NCI-H2107 (cell line): ENCODE measurements around the gene PCDHGC4.

Experiments
- DNase-seq: peaks from one replicate; lab custom pipeline; 2025; lab: John Stamatoyannopoulos, UW

PCDHGC4 gene

GRCh38 chr5:141512390-141512910 lies 27.6 kb downstream of the PCDHGC4 start:
- DNase-seq: no peak

DNA sequence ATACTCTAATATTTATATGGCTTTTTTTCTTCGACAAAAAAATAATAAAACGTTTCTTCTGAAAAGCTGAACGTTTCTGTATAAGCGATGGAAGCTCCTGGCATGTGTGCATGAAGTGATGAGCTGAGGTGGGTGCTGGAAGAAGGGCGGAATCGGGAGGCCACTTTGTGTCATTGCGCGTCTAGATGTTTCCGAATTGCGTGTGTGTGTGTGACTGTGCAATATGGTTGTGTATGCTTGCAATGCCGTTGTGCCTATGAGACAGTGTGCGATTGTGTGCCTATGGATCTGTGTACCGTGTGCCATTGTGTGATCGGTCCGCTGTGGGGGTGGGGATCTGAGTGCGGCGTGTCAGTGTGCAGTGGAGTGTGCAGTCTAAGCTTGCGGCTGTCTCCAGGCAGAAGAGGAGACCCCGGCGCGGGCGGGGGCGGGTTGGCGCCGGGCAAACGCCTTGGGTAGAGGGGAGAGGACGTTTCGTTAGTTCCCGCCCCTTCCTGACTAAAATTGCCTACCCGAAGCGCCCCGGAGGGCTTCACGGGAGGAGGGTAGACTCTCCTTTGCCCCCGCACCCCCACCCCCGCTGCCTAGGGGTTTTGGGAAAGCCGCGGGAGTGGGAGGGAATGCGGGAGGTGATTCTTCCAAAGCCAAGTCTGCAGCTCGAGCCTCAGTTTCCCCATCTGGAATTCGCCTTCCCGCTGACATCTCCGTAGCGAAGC lies 28.2 kb downstream of the PCDHGC4 start:
- DNase-seq: no peak

DNA sequence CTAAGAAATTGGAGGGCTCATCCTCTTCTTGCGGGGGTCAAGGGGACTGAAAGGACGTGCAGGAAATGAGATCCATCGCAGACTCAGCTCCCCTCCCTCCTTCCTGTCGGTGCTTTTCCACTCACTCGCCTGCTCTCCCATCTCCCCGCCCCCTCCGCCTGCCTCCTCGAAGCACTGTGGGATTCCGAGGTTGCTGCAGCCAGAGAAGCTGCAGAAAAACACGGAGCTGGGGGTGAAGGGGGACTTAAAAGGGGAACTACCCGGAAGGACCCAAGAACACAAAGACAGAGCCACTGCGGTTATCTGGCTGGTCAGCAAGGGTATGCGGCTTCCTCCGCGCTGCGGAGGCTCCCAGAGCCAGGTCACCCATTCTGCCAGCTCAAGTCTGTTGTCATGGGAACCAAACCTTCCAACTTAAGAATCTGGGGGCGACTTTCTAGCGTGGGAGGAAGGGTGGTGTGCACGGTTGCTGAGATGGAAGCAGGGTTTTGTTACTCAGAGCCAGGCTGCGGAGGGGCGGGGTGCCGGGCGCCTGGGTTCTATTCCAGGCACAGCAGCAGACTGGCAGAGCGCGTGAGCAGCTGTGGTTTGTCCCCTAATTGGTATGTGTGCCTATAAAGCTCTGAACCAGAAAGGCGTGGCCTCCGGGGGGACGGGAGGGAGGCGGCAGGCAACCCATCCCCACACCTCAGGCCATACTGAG lies 28.9 kb downstream of the PCDHGC4 start:
- DNase-seq: peak; percentile 37

DNA sequence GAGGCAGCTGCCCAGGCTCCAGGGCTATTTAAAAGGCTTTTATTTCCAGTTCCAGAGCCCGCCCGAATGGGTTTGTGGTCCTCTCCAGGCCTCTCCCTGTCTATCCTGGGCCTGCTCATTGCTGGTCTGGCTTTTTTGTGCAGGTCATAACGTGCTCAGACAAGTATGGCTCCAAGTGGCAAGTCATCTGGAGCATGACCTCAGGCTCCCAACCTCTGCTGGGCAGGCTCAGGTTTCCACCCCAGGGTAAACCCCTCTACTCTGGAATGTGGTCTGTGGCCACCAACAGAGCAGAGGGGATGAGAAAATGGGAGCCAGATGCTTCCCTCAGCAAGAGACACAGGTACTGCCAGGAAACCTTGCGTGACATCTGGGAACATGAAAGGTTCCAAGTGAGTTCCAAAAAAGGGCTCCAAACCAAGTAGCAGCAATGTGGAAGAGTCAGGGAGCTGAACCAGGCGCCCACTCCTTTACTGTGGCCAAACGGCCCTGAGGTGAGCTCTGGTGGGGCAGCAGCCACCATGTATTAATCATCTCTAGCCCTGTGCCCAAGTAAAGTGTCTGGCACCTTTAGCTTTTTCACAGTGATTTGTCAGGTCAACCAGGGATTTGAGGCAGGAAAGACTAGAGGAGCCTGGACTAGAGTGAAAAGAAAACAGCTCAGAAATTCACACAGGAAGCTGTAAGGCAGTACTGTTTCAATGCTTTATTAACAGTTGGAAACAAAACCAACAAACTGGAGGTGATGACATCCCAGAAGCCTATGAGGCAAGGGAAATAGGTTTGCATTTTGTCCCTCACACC lies 29.7 kb downstream of the PCDHGC4 start:
- DNase-seq: no peak

GRCh38 chr5:141515141-141515540 lies 30.3 kb downstream of the PCDHGC4 start:
- DNase-seq: no peak

DNA sequence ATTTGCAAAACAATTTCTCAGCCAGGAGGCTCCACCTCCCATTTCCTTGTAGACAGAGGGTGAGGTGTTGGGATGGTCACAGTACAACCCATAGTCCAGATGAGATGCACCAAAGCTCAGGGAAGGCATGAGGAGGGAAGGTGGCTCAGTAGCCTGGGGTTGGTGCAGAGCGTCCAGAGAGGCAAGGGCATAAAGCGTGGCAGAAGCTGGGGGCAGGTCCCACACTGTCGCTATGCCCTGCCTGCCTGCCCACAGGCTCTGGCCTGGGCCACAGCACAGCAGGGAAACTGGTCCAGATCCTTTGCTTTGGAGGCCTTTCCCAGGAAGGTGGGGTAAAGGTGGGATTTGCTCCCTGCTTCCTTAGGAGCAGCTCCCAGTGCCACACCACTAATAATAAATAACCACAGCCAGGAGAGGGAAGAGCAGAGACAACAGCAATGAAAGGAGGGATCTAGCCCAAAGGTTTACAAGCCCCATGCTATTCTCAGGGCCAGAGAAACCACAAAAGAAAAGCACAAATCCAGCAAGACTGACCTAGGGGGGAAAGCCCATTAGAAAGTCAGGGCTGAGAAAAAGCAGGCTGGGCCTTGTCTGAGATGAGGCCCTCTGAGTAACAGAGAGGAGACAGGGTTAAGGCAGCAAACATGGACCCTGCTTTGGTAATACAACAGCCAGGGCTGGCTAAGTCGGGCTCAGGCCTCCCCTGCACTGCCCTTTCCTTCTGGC lies 31.3 kb downstream of the PCDHGC4 start:
- DNase-seq: no peak

GRCh38 chr5:141516672-141517025 lies 31.8 kb downstream of the PCDHGC4 start:
- DNase-seq: no peak

GRCh38 chr5:141517312-141517711 lies 32.5 kb downstream of the PCDHGC4 start:
- no peak for DNase-seq

DNA sequence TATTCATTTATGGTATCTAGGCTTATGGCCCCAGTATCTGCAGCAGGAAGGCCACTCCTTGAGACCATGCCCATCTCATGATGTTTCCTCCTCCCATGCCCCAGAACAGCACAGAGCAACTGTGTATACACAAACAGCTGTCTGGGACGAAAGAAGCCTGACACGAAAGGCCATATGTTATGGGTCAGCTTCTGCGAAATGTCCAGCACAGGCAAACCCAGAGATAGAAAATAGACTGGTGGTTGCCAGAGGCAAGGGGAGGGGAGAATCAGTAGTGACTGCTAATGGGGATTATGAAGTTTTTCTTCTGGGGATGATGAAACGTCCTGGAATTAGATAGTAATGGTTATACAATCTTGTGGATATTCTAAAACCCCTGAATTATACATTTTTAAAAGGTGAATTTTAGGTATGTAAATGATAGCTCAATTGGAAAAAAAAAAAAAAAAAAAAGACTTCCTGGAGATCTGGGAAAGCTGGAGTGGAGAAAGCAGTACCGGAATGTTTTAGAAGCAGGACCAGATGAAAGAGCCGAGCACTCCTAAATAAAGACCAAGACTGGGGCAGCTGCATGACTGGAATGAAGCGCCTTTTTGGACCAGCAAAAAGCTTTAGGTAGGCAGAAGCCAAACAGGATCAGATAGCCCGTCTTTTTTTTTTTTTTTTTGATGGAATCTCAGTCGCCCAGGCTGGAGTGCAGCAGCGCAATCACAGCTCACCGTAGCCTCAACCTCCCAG lies 33.2 kb downstream of the PCDHGC4 start:
- DNase-seq: no peak

DNA sequence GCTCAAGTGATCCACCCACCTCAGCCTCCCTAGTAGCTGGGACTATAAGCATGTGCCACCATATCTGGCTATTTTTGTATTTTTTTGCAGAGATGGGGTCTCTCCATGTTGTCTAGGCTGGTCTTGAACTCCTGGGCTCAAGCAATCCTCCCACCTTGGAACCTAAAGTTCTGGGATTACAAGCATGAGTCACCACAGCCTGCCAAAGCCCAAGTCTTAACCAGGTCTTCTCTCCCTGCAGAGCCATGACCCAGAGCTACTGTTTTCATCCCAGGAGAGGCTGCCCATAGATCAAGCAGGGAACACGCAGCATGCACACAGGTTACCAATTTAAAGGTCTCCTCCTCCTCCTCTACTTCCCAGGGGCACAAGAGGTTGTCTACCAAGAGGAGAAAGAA lies 33.8 kb downstream of the PCDHGC4 start:
- no peak for DNase-seq

DNA sequence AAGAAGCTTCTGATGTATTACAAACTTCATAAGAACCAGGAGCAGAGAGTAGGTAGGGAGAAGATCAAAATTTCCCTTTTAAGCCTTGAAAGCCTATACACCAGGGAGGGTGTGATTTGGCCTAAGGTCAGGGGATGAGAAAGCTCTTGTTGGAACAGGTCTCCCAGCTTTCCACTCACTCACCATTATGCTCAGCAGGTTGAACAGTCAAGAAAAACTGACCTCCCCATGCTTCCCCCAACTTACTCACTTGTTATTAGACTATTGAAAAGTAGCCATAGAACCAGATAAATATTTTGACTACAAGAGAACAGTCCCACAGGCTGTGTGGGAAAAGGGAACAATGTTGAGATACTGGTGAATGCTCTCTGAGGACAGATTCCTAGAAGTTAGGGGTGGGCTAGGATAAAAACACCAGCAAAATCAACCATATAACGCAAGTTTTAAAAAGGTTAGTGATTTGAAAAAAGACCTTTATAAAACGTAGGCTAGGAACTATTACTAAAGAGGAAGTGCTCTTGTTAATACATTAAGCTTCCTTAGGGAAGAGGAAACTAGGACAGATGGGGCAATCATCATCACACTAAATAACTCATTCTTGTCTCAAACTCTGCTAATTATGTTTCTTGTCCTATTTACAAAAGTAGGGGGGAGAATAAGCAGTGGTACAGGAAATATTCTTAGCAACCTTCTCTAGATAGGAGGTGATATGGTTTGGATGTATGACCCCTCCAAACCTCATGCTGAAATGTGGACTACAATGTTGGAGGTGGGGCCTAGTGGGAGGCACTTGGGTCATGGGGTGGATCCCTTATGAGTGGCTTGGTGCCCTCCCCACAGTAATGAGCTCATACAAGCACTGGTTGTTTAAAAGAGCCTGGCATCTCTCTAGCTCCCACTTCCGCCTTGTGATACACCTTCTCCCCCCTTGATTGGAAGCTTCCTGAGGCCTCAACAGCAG lies 35.1 kb downstream of the PCDHGC4 start:
- no peak for DNase-seq

DNA sequence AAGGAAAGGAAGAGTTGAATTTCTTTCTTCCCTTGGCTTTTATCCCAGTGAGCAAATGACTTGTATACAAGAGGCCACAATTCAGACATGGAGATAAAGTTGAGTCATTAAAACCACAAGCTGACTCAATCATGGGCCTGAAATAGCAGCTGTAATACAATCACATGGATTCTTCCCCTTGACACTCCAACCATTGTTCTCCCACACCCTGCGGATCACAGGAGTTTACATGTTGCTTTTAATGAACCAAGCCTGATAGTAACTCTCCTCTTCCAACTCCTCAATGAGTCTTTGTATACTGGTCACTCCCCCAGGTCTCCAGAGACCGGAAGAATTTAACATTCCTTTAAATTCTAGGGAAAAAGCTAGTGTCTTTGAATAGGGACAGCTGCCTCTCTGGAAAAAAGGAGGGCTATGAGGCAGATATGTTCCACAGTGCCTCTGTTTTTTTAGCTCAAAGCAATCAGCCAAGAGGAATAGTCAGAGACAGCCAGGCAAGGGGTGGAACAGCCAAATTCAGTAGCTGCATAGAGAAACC lies 36.5 kb downstream of the PCDHGC4 start:
- peak; percentile 26 for DNase-seq

- DNase-seq: no peak
Measured at GRCh38 chr5:141522301-141522700, 37.5 kb downstream of the PCDHGC4 start.

GRCh38 chr5:141523991-141524390 lies 39.2 kb downstream of the PCDHGC4 start:
- DNase-seq: no peak

DNA sequence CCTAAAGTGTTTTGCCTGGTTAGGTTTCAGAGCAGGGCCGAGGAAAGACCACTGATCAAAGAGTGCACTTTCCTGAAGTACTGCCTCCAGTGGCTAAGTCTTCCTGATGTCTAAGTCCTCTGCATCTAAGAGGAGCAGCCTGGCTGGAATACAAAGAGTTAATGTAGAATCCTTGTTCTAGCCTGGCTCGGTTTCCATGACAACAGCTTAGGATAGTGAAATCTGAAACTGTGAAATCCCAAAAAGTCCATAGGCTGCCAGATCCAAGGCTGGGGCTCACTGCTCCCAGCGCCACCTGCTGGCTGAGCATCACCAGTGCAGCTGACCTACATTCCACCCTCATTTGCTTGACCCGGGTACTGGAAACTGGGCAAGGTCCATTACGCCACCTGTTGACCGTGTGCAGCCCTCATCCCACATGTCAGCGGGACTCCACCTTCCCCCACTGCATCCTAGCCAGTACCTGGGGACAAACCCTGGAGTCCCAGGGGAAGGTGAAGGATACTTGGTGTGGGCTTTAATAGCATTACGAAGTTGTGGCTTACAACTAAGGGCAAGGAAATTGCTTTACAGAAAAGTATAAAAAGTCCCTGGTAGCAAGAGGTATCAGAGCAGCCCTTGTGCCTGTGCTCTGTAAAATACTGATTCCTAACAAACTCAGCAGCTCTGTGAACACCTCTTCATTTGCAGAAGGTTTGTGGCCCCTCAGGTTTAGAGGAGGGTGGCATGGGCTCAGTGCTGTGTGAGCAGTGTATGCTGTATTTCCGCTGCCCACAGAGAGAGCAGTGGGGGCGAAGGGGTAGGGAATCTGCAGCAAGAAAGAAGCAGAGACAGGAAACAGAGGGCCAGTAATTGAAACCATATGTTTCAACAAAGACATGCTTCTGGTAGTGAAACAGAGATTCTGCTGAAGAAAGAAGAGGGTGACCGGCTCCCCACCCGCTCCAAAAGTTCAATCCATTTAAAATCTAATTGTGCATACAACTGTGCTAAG lies 40.1 kb downstream of the PCDHGC4 start:
- DNase-seq: peak; percentile 24

- no peak for DNase-seq
Measured at GRCh38 chr5:141525653-141526052, 40.8 kb downstream of the PCDHGC4 start.

GRCh38 chr5:141527426-141527825 lies 42.6 kb downstream of the PCDHGC4 start:
- no peak for DNase-seq

- DNase-seq: no peak
Measured at GRCh38 chr5:141528291-141528984, 43.6 kb downstream of the PCDHGC4 start.
